OCI-LY7 (cell line): ENCODE measurements around the gene TMPRSS4. TPM values are rescaled to one million over a fixed set of nuclear protein-coding genes. Genes with fewer than 3 reads are reported as not detected.

Experiments used
- BruUV-seq: library from RNA; stranded (reverse); fragments of 400-500 nt; replicated peaks from 2 replicates; lab custom pipeline; 2021; lab: Mats Ljungman, UMichigan
- CTCF ChIA-PET: fragments of 300-600 bp; sonication (Branson Sonifier 250); formaldehyde crosslinking; loops from one replicate; lab custom pipeline; 2022; ENCODE audit warnings: antibody characterized with exemption; ENCODE audit not compliant: unreplicated experiment; lab: Charles Lee
- POLR2A ChIA-PET: fragments of 300-600 bp; sonication (Branson Sonifier 250); formaldehyde crosslinking; loops from one replicate; lab custom pipeline; 2022; ENCODE audit warnings: antibody characterized with exemption; lab: Charles Lee
- DNase-seq: peaks from one replicate; pipeline ENCODE4 v3.0.0-alpha.2; 2015; ENCODE audit warnings: low spot score
- H2AFZ ChIP-seq: fragments of 200-600 bp; sonication (generic), shearing (Covaris generic); 2 replicates; pipeline ENCODE4 v1.6.1; 2014; ENCODE audit warnings: mild to moderate bottlenecking, antibody characterized with exemption, low read length, moderate library complexity
- H3K27ac ChIP-seq: fragments of 200-600 bp; sonication (generic); 2 replicates; pipeline ENCODE4 v1.5.1; 2014; ENCODE audit warnings: mixed run types, low read depth, mild to moderate bottlenecking, moderate library complexity, low read length, inconsistent platforms; ENCODE audit not compliant: poor library complexity, severe bottlenecking
- H3K36me3 ChIP-seq: fragments of 200-600 bp; sonication (generic); 2 replicates; pipeline ENCODE4 v1.6.1; 2014; ENCODE audit warnings: mild to moderate bottlenecking, antibody characterized with exemption, low read length, moderate library complexity, mixed read lengths; ENCODE audit not compliant: insufficient read depth
- H3K4me1 ChIP-seq: fragments of 200-600 bp; sonication (generic); 2 replicates; pipeline ENCODE4 v1.5.1; 2014; ENCODE audit warnings: mild to moderate bottlenecking, low read length; ENCODE audit not compliant: insufficient read depth, poor library complexity, severe bottlenecking
- H3K4me2 ChIP-seq: fragments of 200-600 bp; sonication (generic); 2 replicates; pipeline ENCODE4 v1.6.1; 2014; ENCODE audit warnings: mild to moderate bottlenecking, low read length
- H3K4me3 ChIP-seq: fragments of 200-600 bp; sonication (generic); 2 replicates; pipeline ENCODE4 v1.5.1; 2014; ENCODE audit warnings: mild to moderate bottlenecking, low read depth, low read length; ENCODE audit not compliant: poor library complexity, severe bottlenecking
- H3K79me2 ChIP-seq: fragments of 200-600 bp; sonication (generic); 2 replicates; pipeline ENCODE4 v1.6.1; 2016; ENCODE audit warnings: low read depth, mild to moderate bottlenecking, low read length, moderate library complexity, mixed read lengths; ENCODE audit not compliant: insufficient read depth
- H3K9me2 ChIP-seq: fragments of 200-600 bp; sonication (generic); 2 replicates; pipeline ENCODE4 v1.6.1; 2016; ENCODE audit warnings: mild to moderate bottlenecking, low read length, mixed read lengths; ENCODE audit not compliant: insufficient read depth
- H3K9me3 ChIP-seq: fragments of 200-600 bp; sonication (generic); 2 replicates; pipeline ENCODE4 v1.6.1; 2014; ENCODE audit warnings: mild to moderate bottlenecking, mixed run types, low read length, mixed read lengths
- H4K20me1 ChIP-seq: fragments of 200-600 bp; sonication (generic); 2 replicates; pipeline ENCODE4 v1.6.1; 2014; ENCODE audit warnings: mild to moderate bottlenecking, antibody characterized with exemption, low read length, moderate library complexity, mixed read lengths; ENCODE audit not compliant: insufficient read depth
- CTCF ChIP-seq: fragments of 200-600 bp; sonication (generic); conservative IDR thresholded peaks from 2 replicates; pipeline ENCODE4 v1.5.1; 2014; ENCODE audit warnings: mild to moderate bottlenecking, antibody characterized with exemption, low read length, moderate library complexity, mixed read lengths
- EZH2phosphoT487 ChIP-seq: fragments of 200-600 bp; sonication (generic); IDR thresholded peaks from 2 replicates; pipeline ENCODE4 v1.6.1; 2018; ENCODE audit warnings: low read depth, borderline replicate concordance, mild to moderate bottlenecking, mixed run types, antibody characterized with exemption, low read length, moderate library complexity, mixed read lengths
- intact Hi-C: fragments of 100-400 bp; cut with micrococcal nuclease; formaldehyde crosslinking; loops from one replicate; pipeline ENCODE4 v1.10.0; 2022; ENCODE audit not compliant: unreplicated experiment
- total RNA-seq, 2 experiments: library from RNA; depleted of rRNA in 1 of 2; stranded (reverse); fragments of >200 nt in 1 of 2; shearing (Covaris generic) in 1 of 2; gene quantifications; 2 replicates each; pipeline ENCODE4 v1.2.3, GENCODE V29; 2014 to 2022

Gene TMPRSS4
- total RNA-seq, 2 experiments from 2014 or later = 0.03 TPM; not detected in 1

- no peak for DNase-seq
- TF ChIP-seq CTCF = no peak
- no peak for TF ChIP-seq EZH2phosphoT487
- Histone ChIP-seq H3K9me2 (no peaks in the 10 kb centered on the region), H2AFZ (no peak overlapping the region), H3K79me2 (no peaks in the 10 kb centered on the region), H3K36me3 (no peaks in the 10 kb centered on the region), H3K4me2 (no peak overlapping the region), H3K4me1 (no peaks in the 10 kb centered on the region), H3K9me3 (no peaks in the 10 kb centered on the region), H3K27ac (no peak overlapping the region), H3K4me3 (no peak overlapping the region), H4K20me1 (no peaks in the 10 kb centered on the region)
- ChIA-PET POLR2A (interaction anchor here (0.9 kb wide), 1 partner anchor 36 kb away, joined by 5 read pairs; no protein-coding TSS in a partner anchor), CTCF (no interaction called here)
- no TSS peak for BruUV-seq
- intact Hi-C loops = no loop called here
Measured at GRCh38 chr11:118092907-118093571, 16.2 kb downstream of the TMPRSS4 start.

GRCh38 chr11:118095493-118095892, 18.6 kb downstream of the TMPRSS4 start:
- ChIA-PET CTCF (no interaction called here), POLR2A (no interaction called here)
- Histone ChIP-seq H3K4me2 (no peak overlapping the region), H3K36me3 (no peaks in the 10 kb centered on the region), H3K9me2 (no peaks in the 10 kb centered on the region), H4K20me1 (no peaks in the 10 kb centered on the region), H3K4me1 (no peaks in the 10 kb centered on the region), H2AFZ (no peak overlapping the region), H3K79me2 (no peaks in the 10 kb centered on the region), H3K27ac (no peak overlapping the region), H3K9me3 (no peaks in the 10 kb centered on the region), H3K4me3 (no peak overlapping the region)
- no peak for TF ChIP-seq CTCF
- TF ChIP-seq EZH2phosphoT487 = no peak
- intact Hi-C loops = no loop called here
- no TSS peak for BruUV-seq
- DNase-seq = no peak

- Histone ChIP-seq H3K36me3 (no peaks in the 10 kb centered on the region), H3K4me3 (no peak overlapping the region), H4K20me1 (no peaks in the 10 kb centered on the region), H3K79me2 (no peaks in the 10 kb centered on the region), H3K9me2 (no peaks in the 10 kb centered on the region), H2AFZ (no peak overlapping the region), H3K9me3 (no peaks in the 10 kb centered on the region), H3K27ac (no peak overlapping the region), H3K4me2 (no peak overlapping the region), H3K4me1 (no peaks in the 10 kb centered on the region)
- no peak for DNase-seq
- no peak for TF ChIP-seq CTCF
- no peak for TF ChIP-seq EZH2phosphoT487
- ChIA-PET POLR2A (no interaction called here), CTCF (no interaction called here)
- BruUV-seq = no TSS peak
- intact Hi-C loops = no loop called here
Measured at GRCh38 chr11:118095967-118096367, 19.1 kb downstream of the TMPRSS4 start.
